Midbrain (tissue), 1 donor: ENCODE results near the gene CDH1.

ENCODE experiments used
- DNase-seq: peaks from one replicate; lab custom pipeline; 2025; lab: John Stamatoyannopoulos, UW

Gene CDH1

DNA sequence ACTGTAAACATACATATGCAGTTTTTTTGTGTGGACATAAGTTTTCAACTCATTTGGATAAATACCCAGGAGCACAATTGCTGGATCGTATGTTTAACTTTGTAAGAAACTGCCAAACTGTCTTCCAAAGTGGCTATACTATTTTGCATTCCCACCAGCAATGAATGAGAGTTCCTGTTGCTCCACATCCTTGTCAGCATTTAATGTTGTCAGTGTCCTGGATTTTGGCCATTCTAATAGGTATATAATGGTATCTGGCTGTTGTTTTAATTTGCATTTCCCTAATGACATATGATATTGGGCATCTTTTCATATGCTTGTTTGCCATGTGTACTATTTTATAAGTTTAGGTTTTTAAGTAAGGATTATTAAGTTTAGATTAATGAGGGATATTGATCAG is 120.4 kb downstream of the CDH1 start:
- no peak for DNase-seq

- no peak for DNase-seq
Observed at GRCh38 chr16:68859828-68860227, 122.7 kb downstream of the CDH1 start.

DNA sequence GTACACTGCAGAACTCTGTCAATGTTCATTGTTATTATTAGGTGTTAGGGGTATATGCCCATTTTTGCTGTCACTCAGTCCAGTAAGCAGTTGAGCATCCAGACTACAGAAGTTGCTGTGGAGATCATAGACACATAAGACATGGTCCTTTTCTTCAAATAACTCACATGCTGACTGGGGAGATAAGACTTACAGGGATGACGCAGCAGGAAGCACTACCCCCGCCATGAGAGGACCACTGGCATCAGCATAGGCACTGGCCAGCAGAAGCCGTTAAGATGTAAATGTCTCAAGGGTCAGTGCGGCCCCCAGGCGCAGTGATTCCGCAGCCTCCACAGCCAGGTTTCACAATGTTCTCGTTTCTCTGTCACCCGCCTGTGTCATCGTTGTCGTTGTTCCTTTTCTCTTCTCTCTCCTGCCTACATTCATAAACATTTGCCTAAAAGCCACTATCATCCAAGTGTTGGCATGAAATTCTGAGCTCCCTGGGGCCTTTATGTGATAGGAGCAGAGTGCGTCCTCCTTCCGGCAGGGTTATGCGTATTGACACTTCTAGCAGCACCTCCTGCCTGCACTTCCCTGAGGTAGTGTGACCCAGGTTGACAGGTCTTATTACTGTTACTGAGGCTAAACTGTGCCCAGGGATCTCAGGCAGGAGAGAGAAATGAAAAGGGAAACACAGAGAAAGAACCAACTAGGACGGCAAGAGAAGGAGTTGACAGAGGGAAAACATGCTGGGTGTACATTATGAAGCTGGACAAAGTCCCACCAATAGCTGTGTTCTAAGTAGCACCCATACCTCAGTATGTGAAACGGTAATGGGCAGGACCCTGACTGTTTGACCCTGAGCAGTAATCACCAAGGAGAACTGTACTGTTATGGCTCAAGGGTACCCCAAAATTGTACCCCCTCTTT is 124.1 kb downstream of the CDH1 start:
- DNase-seq = no peak

- DNase-seq = no peak
Observed at GRCh38 chr16:68866933-68867332, 129.8 kb downstream of the CDH1 start.

- no peak for DNase-seq
Observed at GRCh38 chr16:68869492-68870088, 132.5 kb downstream of the CDH1 start.

DNA sequence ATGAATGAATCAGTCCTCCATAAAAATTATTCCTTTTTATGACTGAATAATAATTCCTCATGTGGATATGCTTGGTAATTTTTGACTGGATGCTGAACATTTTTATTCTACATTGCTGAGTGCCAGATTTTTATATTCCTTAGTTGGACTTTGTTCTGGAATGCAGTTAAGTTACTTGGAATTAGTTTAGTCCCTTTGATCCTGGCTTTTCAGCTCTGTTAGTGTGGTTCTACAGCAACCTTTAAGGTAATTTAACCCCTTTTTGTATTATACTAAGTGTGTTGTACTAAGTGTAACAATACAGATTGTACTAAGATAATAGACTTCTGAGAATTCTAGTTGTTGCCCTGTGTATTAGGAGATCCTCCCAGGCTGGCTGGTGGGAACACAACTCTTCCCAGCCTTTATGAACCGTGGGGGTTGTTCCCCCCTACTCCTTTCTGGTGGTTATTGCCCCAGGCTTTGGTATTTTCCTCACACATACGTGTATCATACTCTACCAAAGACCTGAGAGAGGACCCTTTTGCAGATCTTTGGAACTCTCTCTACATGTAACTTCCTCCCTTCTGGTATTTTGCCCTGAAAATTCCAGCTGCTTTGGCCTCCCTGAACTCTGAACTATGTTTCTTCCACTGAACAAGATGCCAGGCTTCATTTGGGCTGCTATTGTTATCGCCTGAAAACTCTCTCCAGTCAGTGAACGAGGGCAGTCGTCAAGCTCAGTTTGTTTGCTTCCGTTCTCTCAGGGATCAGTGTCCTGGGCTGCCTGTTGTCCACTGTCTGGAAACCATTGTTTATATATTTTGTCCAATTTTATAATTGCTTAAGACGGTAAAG is 136.8 kb downstream of the CDH1 start:
- DNase-seq = no peak

DNA sequence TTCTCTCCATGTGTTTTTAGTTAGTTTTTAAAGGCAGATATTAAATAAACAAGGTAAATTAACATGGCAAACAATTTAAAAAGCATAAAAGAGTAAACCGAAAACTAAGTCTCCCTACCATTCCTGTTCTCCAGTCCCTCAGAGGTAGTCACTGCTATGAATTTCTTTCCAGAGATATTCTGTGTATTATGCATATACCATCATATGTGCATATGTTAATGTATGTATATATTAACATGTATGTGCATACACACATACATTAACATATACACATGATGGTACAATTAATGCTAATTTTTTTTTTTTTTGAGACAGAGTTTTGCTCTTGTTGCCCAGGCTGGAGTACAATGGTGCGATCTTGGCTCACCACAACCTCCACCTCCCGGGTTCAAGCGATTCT is 138.8 kb downstream of the CDH1 start:
- no peak for DNase-seq

GRCh38 chr16:68883685-68884084 is 146.6 kb downstream of the CDH1 start:
- no peak for DNase-seq

DNA sequence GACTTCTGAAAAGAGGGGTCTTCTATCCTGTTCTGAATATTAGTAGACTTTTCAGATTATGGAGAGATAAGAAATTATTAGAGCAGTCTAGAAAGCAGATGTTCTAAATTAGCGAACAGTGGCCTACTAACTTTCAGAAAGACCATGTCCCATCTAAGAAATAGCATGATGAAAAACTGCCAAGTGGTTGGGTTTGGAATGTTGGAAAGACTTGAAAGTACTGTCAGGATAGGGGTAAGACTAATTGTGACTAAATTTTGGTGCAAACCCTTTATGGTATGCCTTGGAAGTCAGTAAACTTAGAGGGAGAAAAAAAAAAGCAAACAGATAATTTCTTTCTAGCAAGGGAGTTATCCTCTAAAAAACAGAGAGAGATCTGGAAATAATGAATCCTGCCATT is 147.3 kb downstream of the CDH1 start:
- DNase-seq = no peak
